Testis (tissue), 5 donors: Measurements from ENCODE around the gene GPR108. TPM values are rescaled to one million over a fixed set of nuclear protein-coding genes. Genes with fewer than 3 reads are reported as not detected.
"Not testable (repeated sequence)": the region's sequence is repeated elsewhere in the genome, so short reads cannot be mapped to it uniquely, and the experiment has no call there.

Experiments
- DNase-seq: peaks from one replicate; pipeline ENCODE4 v3.0.0-alpha.2; 2019
- H3K27ac ChIP-seq, 2 donors: fragments of 200-600 bp; sonication (generic); one replicate each; pipeline ENCODE4 v1.5.1; 2019
- H3K27me3 ChIP-seq: fragments of 200-600 bp; sonication (generic); one replicate; pipeline ENCODE4 v1.5.1; 2019
- H3K36me3 ChIP-seq: fragments of 200-600 bp; sonication (generic); one replicate; pipeline ENCODE4 v1.5.1; 2017; ENCODE audit warnings: low read depth; ENCODE audit errors: missing control alignments
- H3K4me1 ChIP-seq: fragments of 200-600 bp; sonication (generic); one replicate; pipeline ENCODE4 v1.5.1; 2019
- H3K4me3 ChIP-seq, 2 donors: fragments of 200-600 bp; sonication (generic); one replicate each; pipeline ENCODE4 v1.5.1; 2017 to 2019
- H3K9me3 ChIP-seq: fragments of 200-600 bp; sonication (generic); one replicate; pipeline ENCODE4 v1.5.1; 2017
- POLR2A ChIP-seq: fragments of 450-650 bp; IDR thresholded peaks from one replicate; pipeline ENCODE4 v1.6.1; 2017; ENCODE audit warnings: antibody characterized with exemption, mild to moderate bottlenecking, moderate library complexity
- WGBS, 2 donors: methylation state at CpG; one replicate each; pipeline ENCODE4 v1.1.5; 2018; 5-methylcytosine and 5-hydroxymethylcytosine counted together
- intact Hi-C: fragments of 100-400 bp; cut with DNase I; formaldehyde crosslinking; loops from one replicate; pipeline ENCODE4 v1.15.1; 2023; ENCODE audit warnings: low total_unique reads
- long read RNA-seq, 2 donors: transcript quantifications; one replicate each; lab custom pipeline, GENCODE V29; 2026
- polyA plus RNA-seq: library from polyadenylated mRNA; stranded (reverse); fragments of 350-450 nt; fragmentation: Illumina TruSeq; extraction: RNeasy Lipid Tissue Mini Kit (QIAGEN cat#74804); gene quantifications from one replicate; pipeline ENCODE4 v1.2.3, GENCODE V29; 2014; ENCODE audit warnings: low read depth, low replicate concordance; ENCODE audit not compliant: insufficient read depth
- total RNA-seq, 2 donors: library from RNA; depleted of rRNA; stranded (reverse); fragments of >200 nt; gene quantifications; one replicate each; pipeline ENCODE4 v1.2.3, GENCODE V29; 2016
- TF ChIP-seq, protein P1 (sequence below), 3 experiments: fragments of 450-650 bp in 2 of 3; fragments of 200-600 bp in 1 of 3; sonication (generic) in 1 of 3; IDR thresholded peaks; one replicate each; pipeline ENCODE4 v1.5.1; 2016 to 2019; ENCODE audit warnings: antibody characterized with exemption in 3 of 3, mild to moderate bottlenecking in 2 of 3, moderate library complexity in 1 of 3

GPR108 gene
- total RNA-seq (10 to 100 TPM; 61.8 to 87.1 TPM), polyA plus RNA-seq (105 TPM)
- long read RNA-seq, donor 1, partial matches to known transcripts: 0 of 6 reads
- long read RNA-seq, donor 1, other reads (novel, unspliced or antisense): 0 of 6 reads
- long read RNA-seq, donor 2, transcript GPR108-201 (18 exons, 2,057 nt): major isoform, 5 of 8 reads
- long read RNA-seq, donor 2, partial matches to known transcripts: 0 of 8 reads
- long read RNA-seq, donor 2, other reads (novel, unspliced or antisense): 0 of 8 reads

DNA sequence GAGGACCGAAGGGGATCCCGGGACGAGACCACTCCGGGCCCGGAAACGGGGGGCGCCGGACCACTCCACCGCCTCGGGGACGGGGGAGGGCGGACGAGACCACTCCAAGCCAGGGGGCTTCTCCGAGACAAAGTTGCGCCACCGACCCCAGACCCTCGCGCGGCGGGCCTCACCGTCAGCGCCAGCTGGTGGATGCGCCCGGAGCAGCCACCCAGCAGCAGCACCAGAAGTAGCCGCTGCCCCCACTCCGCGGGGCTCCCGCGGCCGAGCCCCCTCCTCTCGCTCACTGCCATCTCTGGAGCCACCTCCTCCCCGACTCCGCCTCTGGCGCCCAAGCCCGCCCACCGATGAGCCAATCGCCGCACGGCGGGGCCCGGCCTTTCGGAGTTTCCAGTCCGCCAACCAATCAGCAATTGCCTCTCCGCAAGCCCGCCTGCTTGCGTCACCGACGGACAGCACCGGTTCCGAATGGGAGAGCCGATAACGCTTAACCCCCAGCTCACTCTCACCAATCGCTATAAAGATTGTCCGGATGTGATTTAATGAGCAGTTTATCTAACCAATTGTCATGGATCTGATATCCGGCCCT, at the start of gene GPR108:
GPR108 (minus strand) TSS at position 297 of the 589 bp plus-strand sequence; CDS start at position 293, 4 bp downstream.
- peak; percentile 100 for DNase-seq
- WGBS, 2 donors: 0% methylated on average over 54 of the region's 55 CpGs; no CpG with 5 or more reads in 1 of the 2 donors
- TF ChIP-seq POLR2A: no peak
- TF ChIP-seq, protein P1, sequence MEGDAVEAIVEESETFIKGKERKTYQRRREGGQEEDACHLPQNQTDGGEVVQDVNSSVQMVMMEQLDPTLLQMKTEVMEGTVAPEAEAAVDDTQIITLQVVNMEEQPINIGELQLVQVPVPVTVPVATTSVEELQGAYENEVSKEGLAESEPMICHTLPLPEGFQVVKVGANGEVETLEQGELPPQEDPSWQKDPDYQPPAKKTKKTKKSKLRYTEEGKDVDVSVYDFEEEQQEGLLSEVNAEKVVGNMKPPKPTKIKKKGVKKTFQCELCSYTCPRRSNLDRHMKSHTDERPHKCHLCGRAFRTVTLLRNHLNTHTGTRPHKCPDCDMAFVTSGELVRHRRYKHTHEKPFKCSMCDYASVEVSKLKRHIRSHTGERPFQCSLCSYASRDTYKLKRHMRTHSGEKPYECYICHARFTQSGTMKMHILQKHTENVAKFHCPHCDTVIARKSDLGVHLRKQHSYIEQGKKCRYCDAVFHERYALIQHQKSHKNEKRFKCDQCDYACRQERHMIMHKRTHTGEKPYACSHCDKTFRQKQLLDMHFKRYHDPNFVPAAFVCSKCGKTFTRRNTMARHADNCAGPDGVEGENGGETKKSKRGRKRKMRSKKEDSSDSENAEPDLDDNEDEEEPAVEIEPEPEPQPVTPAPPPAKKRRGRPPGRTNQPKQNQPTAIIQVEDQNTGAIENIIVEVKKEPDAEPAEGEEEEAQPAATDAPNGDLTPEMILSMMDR (IDR thresholded peaks at IDR 0.05): no peak
- H3K27me3 ChIP-seq: no peaks in the 10 kb centered on the region
- H3K36me3 ChIP-seq: no peaks in the 10 kb centered on the region
- peaks cover 27% of the 10 kb centered on the region for H3K4me1 ChIP-seq
- intact Hi-C loops: no loop called here
- H3K4me3 ChIP-seq: peak within 1 kb of the TSS; percentile 83 to 88
- peak within 1 kb of the TSS; percentile 99 to 100 for H3K27ac ChIP-seq
- no peaks in the 10 kb centered on the region for H3K9me3 ChIP-seq

DNA sequence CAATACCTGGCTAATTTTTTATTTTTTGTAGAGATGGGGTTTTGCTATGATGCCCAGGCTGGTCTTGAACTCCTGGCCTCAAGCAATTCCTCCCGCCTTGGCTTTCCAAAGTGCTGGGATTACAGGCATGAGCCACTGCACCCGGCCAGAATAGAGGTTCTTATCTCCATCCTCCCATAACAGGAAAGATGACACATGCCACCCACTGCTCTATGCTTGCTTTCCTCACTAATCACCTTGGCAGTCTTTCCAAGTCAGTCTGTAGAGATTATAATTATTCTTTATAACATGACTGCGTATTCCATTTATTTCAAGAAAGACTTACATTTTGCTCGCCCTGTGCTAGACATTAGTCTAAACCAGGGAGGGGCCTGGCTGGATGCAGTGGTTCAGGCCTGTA, 41.8 kb upstream of the GPR108 start:
- no peak for TF ChIP-seq POLR2A
- TF ChIP-seq, protein P1 (IDR thresholded peaks at IDR 0.05): no peak
- WGBS, 2 donors: 66 to 67% methylated on average over 4 of the region's 4 CpGs
- Histone ChIP-seq H3K27ac (no peak overlapping the region), H3K27me3 (no peaks in the 10 kb centered on the region), H3K36me3 (no peaks in the 10 kb centered on the region), H3K9me3 (no peaks in the 10 kb centered on the region), H3K4me1 (no peaks in the 10 kb centered on the region), H3K4me3 (no peak overlapping the region)
- intact Hi-C loops: no loop called here
- DNase-seq: no peak

DNA sequence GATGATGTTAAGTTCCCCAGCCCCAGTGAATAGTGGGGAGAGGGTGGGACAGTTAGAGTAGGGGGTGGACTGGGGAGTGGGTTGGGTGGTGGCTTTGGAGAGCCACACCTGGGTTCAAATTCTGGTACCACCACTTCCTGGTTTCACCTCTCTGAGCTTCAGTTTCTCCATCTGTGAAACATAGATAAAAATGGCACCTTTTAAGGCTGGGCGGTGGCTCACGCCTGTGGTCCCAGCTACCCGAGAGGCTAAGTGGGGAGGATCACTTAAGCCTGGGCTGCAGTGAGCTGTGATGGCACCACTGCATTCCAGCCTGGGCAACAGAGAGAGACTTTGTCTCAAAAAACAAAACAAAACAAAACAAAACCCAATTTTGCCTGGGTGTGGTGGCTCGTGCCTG, 41.0 kb upstream of the GPR108 start:
- no peaks in the 10 kb centered on the region for H3K4me1 ChIP-seq
- H3K27ac ChIP-seq: no peak overlapping the region
- no peak for DNase-seq
- no peak for TF ChIP-seq POLR2A
- TF ChIP-seq, protein P1 (IDR thresholded peaks at IDR 0.05): no peak
- intact Hi-C loops: no loop called here
- no peaks in the 10 kb centered on the region for H3K9me3 ChIP-seq
- H3K36me3 ChIP-seq: no peaks in the 10 kb centered on the region
- no peaks in the 10 kb centered on the region for H3K27me3 ChIP-seq
- no peak overlapping the region for H3K4me3 ChIP-seq
- WGBS, 2 donors: 82 to 85% methylated on average over 4 of the region's 4 CpGs

DNA sequence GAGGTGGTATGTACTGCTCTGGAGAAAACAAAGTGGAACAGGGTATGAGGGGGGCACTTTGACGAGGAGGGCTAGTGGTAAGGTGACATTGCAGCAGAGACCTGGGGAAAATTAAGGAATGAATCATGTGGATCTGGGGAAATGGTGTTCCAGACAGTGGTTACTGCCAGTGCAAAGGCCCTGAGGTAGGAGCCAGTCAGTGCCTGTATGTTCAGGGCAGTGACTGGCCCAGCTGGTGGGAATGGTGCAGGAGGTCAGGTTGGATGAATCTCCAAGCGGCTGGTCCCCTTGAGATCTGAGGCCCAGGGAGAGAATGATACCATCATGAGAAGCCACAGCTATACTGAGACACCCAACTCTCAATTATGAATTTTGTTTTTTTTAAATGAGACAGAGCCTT, 40.1 kb upstream of the GPR108 start:
- DNase-seq: no peak
- no peaks in the 10 kb centered on the region for H3K9me3 ChIP-seq
- TF ChIP-seq, protein P1 (IDR thresholded peaks at IDR 0.05): no peak
- no peak for TF ChIP-seq POLR2A
- no peaks in the 10 kb centered on the region for H3K36me3 ChIP-seq
- intact Hi-C loops: no loop called here
- H3K4me3 ChIP-seq: no peak overlapping the region
- WGBS, 2 donors: 86 to 98% methylated on average over 2 of the region's 2 CpGs
- H3K27me3 ChIP-seq: no peaks in the 10 kb centered on the region
- H3K27ac ChIP-seq: no peak overlapping the region
- H3K4me1 ChIP-seq: no peaks in the 10 kb centered on the region

DNA sequence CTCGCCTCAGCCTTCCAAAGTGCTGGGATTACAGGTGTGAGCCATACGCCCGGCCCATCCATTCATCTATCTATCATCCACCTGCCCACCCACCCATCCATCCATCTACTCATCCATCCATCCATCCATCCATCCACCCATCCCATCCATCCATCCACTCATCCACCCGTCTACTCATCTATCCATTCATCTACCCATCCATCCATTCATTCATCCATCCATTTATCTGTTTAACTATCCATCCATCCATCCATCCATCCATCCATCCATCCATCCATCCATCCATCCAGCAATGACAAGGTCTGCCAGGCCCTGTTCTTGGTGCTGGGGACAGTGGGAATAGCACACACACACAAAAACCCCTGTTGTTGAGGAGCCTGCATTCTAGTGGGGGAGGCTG, 39.6 kb upstream of the GPR108 start:
- no peaks in the 10 kb centered on the region for H3K36me3 ChIP-seq
- no peaks in the 10 kb centered on the region for H3K4me1 ChIP-seq
- intact Hi-C loops: no loop called here
- H3K4me3 ChIP-seq: no peak overlapping the region
- DNase-seq: no peak
- no peaks in the 10 kb centered on the region for H3K27me3 ChIP-seq
- no peaks in the 10 kb centered on the region for H3K9me3 ChIP-seq
- no peak for TF ChIP-seq POLR2A
- TF ChIP-seq, protein P1 (IDR thresholded peaks at IDR 0.05): no peak
- WGBS, 2 donors: 90 to 92% methylated on average over 4 of the region's 4 CpGs
- H3K27ac ChIP-seq: no peak overlapping the region

DNA sequence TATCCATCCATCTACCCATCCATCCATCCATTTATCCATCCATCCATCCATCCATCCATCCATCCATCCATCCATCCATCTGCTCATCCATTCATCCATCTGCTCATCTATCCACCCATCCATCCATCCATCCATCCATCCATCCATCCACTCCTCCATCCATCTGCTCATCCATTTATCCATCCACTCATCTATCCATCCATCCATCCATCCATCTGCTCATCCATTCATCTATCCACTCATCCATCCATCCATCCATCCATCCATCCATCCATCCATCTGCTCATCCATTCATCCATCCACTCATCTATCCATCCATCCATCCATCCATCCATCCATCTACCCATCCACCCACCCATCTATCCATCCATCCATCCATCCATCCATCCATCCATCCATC, 38.7 kb upstream of the GPR108 start:
- H3K36me3 ChIP-seq, intact Hi-C loops, H3K27ac ChIP-seq, H3K4me1 ChIP-seq, H3K9me3 ChIP-seq, H3K4me3 ChIP-seq, DNase-seq, H3K27me3 ChIP-seq: not testable (repeated sequence)
